A549 (cell line): ENCODE data around the gene ZFHX3.

Experiments
- EP300 ChIP-seq, 2 experiments: fragments of >200 bp; sonication (Bioruptor Twin); formaldehyde crosslinking; IDR thresholded peaks; 2 replicates in 1 of 2; 3 replicates in 1 of 2; pipeline ENCODE4 v1.6.1; 2016 to 2017
- POLR2A ChIP-seq: IDR thresholded peaks from 2 replicates; pipeline ENCODE4 v1.6.1; 2012; ENCODE audit warnings: mild to moderate bottlenecking, low read length
- TF ChIP-seq, protein P1 (sequence below): IDR thresholded peaks from 2 replicates; pipeline ENCODE4 v1.6.1; 2012
- TF ChIP-seq, protein P2 (sequence below): fragments of >200 bp; sonication (Bioruptor Twin); formaldehyde crosslinking; IDR thresholded peaks from 3 replicates; pipeline ENCODE4 v1.5.1; 2016

DNA sequence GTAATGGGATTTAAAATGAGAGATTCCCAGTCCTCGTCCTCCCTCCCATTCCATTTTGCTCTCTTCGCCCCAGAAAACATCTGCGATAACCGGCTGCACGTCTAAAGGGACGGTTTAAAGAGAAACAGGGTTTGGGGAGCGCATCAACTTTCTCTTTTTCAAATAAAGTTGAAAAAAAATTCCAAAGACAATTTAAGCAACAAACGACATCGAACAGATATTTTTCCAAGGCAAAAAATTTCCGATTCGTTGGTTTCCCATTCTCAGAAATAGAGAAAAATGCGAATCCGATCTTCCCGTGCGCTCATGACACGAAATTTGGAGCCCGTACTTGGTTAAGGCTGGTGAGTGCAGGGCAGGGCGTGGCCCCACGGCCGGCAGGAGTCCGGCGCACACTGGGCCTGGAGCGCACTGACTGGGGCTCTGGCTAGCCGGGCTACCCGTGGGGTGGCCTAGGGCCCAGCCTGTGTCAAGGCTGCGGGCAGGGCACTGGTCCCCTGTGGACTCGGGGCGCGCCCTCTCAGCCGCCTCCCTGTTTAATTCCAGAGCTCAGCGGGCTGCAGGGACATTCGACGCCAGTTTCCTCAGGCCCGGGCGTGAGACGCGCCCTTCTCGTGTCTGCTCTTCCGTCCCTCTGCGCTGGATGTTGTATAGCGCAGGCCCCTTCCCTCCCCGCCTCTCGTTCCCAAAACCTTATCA, 17.9 kb upstream of the ZFHX3 start:
- TF ChIP-seq, protein P1, sequence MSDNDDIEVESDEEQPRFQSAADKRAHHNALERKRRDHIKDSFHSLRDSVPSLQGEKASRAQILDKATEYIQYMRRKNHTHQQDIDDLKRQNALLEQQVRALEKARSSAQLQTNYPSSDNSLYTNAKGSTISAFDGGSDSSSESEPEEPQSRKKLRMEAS = no peak
- TF ChIP-seq, protein P2, sequence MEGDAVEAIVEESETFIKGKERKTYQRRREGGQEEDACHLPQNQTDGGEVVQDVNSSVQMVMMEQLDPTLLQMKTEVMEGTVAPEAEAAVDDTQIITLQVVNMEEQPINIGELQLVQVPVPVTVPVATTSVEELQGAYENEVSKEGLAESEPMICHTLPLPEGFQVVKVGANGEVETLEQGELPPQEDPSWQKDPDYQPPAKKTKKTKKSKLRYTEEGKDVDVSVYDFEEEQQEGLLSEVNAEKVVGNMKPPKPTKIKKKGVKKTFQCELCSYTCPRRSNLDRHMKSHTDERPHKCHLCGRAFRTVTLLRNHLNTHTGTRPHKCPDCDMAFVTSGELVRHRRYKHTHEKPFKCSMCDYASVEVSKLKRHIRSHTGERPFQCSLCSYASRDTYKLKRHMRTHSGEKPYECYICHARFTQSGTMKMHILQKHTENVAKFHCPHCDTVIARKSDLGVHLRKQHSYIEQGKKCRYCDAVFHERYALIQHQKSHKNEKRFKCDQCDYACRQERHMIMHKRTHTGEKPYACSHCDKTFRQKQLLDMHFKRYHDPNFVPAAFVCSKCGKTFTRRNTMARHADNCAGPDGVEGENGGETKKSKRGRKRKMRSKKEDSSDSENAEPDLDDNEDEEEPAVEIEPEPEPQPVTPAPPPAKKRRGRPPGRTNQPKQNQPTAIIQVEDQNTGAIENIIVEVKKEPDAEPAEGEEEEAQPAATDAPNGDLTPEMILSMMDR = no peak
- TF ChIP-seq POLR2A (no peak), EP300 (IDR thresholded peaks at IDR 0.05) (no peak)
